GM12878 (cell line): ENCODE data around the gene GEMIN5. TPM values are rescaled to one million over a fixed set of nuclear protein-coding genes. Genes with fewer than 3 reads are reported as not detected.

Experiments used
- CHD1 ChIP-seq: IDR thresholded peaks from 2 replicates; pipeline ENCODE4 v1.6.1; 2012; ENCODE audit warnings: low read depth, low read length, improper control_type of control experiment
- ESRRA ChIP-seq: IDR thresholded peaks from 2 replicates; pipeline ENCODE4 v1.6.1; 2012; ENCODE audit warnings: mild to moderate bottlenecking, low read length, improper control_type of control experiment
- EZH2 ChIP-seq: IDR thresholded peaks from 2 replicates; pipeline ENCODE4 v1.6.1; 2012; ENCODE audit warnings: low read depth, mild to moderate bottlenecking, control low read depth, inconsistent platforms, low read length, borderline replicate concordance; ENCODE audit not compliant: control insufficient read depth
- MEF2B ChIP-seq: fragments of 450-650 bp; IDR thresholded peaks from 2 replicates; pipeline ENCODE4 v1.6.1; 2018; ENCODE audit warnings: mild to moderate bottlenecking, moderate library complexity; ENCODE audit not compliant: partially characterized antibody, poor library complexity, severe bottlenecking
- MYB ChIP-seq: fragments of 150-350 bp; IDR thresholded peaks from 2 replicates; pipeline ENCODE4 v1.6.1; 2014; ENCODE audit warnings: mild to moderate bottlenecking, low read depth, low read length, borderline replicate concordance
- NR2F1 ChIP-seq: fragments of 450-650 bp; conservative IDR thresholded peaks from 2 replicates; pipeline ENCODE4 v1.6.1; 2017; ENCODE audit warnings: mild to moderate bottlenecking
- POLR2AphosphoS2 ChIP-seq: IDR thresholded peaks from 2 replicates; pipeline ENCODE4 v1.6.1; 2011; ENCODE audit warnings: low read depth, mild to moderate bottlenecking, low read length, improper control_type of control experiment, moderate library complexity
- RCOR1 ChIP-seq: conservative IDR thresholded peaks from 2 replicates; pipeline ENCODE4 v1.6.1; 2012; ENCODE audit warnings: low read depth, low read length, improper control_type of control experiment
- RFX5 ChIP-seq: IDR thresholded peaks from 2 replicates; pipeline ENCODE4 v1.6.1; 2011; ENCODE audit warnings: low read depth, low read length, improper control_type of control experiment
- SP1 ChIP-seq: IDR thresholded peaks from one replicate; pipeline ENCODE4 v1.6.1; 2011; ENCODE audit warnings: low read depth, low read length
- SREBF1 ChIP-seq: IDR thresholded peaks from 2 replicates; pipeline ENCODE4 v1.6.1; 2012; ENCODE audit warnings: mild to moderate bottlenecking, low read length
- TCF7 ChIP-seq: IDR thresholded peaks from 2 replicates; pipeline ENCODE4 v1.6.1; 2014; ENCODE audit warnings: antibody characterized with exemption, borderline replicate concordance
- ZNF207 ChIP-seq: fragments of 450-650 bp; IDR thresholded peaks from 2 replicates; pipeline ENCODE4 v1.6.1; 2014; ENCODE audit warnings: antibody characterized with exemption, mild to moderate bottlenecking, borderline replicate concordance
- polyA plus RNA-seq, 11 experiments: library from polyadenylated mRNA; depleted of rRNA in 4 of 11; unstranded in 6 of 11; stranded (reverse) in 5 of 11; fragments of >200 nt; fragmentation: Nextera tagmentation in 4 of 11; fragmentation: Illumina TruSeq in 1 of 11; extraction: Ambion mirVana in 4 of 11; extraction: Trizol in 1 of 11; gene quantifications; 1 replicate in 1 of 11; 2 replicates in 10 of 11; pipeline versions ENCODE4 v1.2.1 to v1.2.3, GENCODE V29; 2011 to 2016; ENCODE audit warnings: inconsistent platforms in 2 of 11, missing spikeins in 2 of 11, low read depth in 1 of 11
- total RNA-seq, 4 experiments: library from RNA; depleted of rRNA in 3 of 4; stranded (reverse); fragments of >200 nt in 3 of 4; fragmentation: Illumina TruSeq in 1 of 4; extraction: Trizol in 1 of 4; gene quantifications; 2 replicates each; pipeline versions ENCODE4 v1.2.1 to v1.2.3, GENCODE V29; 2013 to 2021
- TF ChIP-seq, protein P1 (sequence below): fragments of 150-350 bp; IDR thresholded peaks from 2 replicates; pipeline ENCODE4 v1.6.1; 2014; ENCODE audit warnings: mild to moderate bottlenecking, low read depth, low read length
- TF ChIP-seq, protein P2 (sequence below): fragments of 150-350 bp; IDR thresholded peaks from 2 replicates; pipeline ENCODE4 v1.6.1; 2016; ENCODE audit warnings: low read depth, low read length
- TF ChIP-seq, protein P3 (sequence below): IDR thresholded peaks from 2 replicates; pipeline ENCODE4 v1.6.1; 2012; ENCODE audit warnings: low read depth, low read length, improper control_type of control experiment
- TF ChIP-seq, protein P4 (sequence below): fragments of 450-650 bp; IDR thresholded peaks from 2 replicates; pipeline ENCODE4 v1.6.1; 2017; ENCODE audit warnings: mild to moderate bottlenecking, low read depth, inconsistent platforms; ENCODE audit not compliant: poor library complexity, severe bottlenecking
- TF ChIP-seq, protein P5 (sequence below): fragments of 450-650 bp; IDR thresholded peaks from 2 replicates; pipeline ENCODE4 v1.6.1; 2016; ENCODE audit warnings: mild to moderate bottlenecking

Gene GEMIN5
- total and polyA plus RNA-seq, 10 of the 15 experiments (the other 5 are each of a cell fraction or from before 2014, with no cell fraction given) = 6.3 to 29.8 (median 23.3) TPM

DNA sequence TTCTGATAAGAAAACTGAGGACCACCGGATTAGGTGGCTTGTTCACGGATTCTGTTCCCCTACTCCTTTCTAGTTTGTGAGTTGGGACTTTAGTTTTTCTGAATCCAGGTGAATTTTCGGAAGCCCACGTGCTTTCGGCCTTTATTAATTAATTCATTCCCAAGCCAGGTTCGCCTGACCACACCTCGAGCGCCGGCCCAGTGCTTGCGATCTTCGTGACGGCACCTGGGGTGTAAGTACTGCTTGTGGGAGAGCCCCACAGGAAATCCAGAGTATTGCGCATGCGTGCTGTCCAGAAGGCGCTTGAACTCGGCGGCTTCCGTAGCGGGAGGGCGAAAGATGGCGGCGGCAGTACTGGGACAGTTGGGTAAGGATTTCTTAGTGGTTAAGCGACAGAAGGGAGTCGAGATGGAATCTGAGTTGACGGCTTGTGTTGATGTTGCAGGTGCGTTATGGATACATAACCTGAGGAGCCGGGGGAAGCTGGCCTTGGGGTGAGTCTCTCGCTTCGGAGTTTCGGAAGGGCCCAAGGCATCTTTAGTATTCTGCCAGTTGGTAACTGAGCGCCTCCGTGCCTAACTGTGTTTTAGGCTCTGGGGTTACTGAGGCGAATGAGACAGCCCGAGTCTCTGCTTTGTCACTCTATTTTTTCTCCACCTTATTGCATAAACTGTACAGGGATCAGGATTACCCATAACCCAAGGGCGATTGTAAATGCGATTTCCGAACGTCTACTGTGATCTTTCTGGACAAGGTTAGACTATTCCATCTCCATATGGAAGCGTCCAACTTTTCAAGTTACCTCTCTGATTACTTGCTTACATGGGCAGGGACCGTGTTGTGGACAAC is 3.0 kb upstream of the GEMIN5 start, which contains the start of gene MRPL22 (continued):
- TF ChIP-seq SP1 (peak; percentile 14), POLR2AphosphoS2 (peak; percentile 67), ESRRA (no peak), NR2F1 (no peak), MEF2B (no peak), CHD1 (no peak), TCF7 (no peak), RCOR1 (no peak), ZNF207 (no peak), RFX5 (no peak), SREBF1 (no peak), EZH2 (no peak), MYB (no peak)
- TF ChIP-seq, protein P1, sequence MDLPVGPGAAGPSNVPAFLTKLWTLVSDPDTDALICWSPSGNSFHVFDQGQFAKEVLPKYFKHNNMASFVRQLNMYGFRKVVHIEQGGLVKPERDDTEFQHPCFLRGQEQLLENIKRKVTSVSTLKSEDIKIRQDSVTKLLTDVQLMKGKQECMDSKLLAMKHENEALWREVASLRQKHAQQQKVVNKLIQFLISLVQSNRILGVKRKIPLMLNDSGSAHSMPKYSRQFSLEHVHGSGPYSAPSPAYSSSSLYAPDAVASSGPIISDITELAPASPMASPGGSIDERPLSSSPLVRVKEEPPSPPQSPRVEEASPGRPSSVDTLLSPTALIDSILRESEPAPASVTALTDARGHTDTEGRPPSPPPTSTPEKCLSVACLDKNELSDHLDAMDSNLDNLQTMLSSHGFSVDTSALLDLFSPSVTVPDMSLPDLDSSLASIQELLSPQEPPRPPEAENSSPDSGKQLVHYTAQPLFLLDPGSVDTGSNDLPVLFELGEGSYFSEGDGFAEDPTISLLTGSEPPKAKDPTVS = no peak
- TF ChIP-seq, protein P2, sequence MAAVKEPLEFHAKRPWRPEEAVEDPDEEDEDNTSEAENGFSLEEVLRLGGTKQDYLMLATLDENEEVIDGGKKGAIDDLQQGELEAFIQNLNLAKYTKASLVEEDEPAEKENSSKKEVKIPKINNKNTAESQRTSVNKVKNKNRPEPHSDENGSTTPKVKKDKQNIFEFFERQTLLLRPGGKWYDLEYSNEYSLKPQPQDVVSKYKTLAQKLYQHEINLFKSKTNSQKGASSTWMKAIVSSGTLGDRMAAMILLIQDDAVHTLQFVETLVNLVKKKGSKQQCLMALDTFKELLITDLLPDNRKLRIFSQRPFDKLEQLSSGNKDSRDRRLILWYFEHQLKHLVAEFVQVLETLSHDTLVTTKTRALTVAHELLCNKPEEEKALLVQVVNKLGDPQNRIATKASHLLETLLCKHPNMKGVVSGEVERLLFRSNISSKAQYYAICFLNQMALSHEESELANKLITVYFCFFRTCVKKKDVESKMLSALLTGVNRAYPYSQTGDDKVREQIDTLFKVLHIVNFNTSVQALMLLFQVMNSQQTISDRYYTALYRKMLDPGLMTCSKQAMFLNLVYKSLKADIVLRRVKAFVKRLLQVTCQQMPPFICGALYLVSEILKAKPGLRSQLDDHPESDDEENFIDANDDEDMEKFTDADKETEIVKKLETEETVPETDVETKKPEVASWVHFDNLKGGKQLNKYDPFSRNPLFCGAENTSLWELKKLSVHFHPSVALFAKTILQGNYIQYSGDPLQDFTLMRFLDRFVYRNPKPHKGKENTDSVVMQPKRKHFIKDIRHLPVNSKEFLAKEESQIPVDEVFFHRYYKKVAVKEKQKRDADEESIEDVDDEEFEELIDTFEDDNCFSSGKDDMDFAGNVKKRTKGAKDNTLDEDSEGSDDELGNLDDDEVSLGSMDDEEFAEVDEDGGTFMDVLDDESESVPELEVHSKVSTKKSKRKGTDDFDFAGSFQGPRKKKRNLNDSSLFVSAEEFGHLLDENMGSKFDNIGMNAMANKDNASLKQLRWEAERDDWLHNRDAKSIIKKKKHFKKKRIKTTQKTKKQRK = no peak
- TF ChIP-seq, protein P3, sequence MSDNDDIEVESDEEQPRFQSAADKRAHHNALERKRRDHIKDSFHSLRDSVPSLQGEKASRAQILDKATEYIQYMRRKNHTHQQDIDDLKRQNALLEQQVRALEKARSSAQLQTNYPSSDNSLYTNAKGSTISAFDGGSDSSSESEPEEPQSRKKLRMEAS = peak; percentile 83; the same call in 1 of the 2 replicates
- TF ChIP-seq, protein P4, sequence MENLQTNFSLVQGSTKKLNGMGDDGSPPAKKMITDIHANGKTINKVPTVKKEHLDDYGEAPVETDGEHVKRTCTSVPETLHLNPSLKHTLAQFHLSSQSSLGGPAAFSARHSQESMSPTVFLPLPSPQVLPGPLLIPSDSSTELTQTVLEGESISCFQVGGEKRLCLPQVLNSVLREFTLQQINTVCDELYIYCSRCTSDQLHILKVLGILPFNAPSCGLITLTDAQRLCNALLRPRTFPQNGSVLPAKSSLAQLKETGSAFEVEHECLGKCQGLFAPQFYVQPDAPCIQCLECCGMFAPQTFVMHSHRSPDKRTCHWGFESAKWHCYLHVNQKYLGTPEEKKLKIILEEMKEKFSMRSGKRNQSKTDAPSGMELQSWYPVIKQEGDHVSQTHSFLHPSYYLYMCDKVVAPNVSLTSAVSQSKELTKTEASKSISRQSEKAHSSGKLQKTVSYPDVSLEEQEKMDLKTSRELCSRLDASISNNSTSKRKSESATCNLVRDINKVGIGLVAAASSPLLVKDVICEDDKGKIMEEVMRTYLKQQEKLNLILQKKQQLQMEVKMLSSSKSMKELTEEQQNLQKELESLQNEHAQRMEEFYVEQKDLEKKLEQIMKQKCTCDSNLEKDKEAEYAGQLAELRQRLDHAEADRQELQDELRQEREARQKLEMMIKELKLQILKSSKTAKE = no peak
- TF ChIP-seq, protein P5, sequence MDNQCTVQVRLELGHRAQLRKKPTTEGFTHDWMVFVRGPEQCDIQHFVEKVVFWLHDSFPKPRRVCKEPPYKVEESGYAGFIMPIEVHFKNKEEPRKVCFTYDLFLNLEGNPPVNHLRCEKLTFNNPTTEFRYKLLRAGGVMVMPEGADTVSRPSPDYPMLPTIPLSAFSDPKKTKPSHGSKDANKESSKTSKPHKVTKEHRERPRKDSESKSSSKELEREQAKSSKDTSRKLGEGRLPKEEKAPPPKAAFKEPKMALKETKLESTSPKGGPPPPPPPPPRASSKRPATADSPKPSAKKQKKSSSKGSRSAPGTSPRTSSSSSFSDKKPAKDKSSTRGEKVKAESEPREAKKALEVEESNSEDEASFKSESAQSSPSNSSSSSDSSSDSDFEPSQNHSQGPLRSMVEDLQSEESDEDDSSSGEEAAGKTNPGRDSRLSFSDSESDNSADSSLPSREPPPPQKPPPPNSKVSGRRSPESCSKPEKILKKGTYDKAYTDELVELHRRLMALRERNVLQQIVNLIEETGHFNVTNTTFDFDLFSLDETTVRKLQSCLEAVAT = peak; percentile 75
